Anterior cingulate cortex (tissue), 58 donors: Measurements from ENCODE around the gene GNAI1.

ENCODE experiments used
- DNase-seq, 58 donors: peaks; one replicate each; lab custom pipeline; 2025; lab: John Stamatoyannopoulos, UW

The GNAI1 gene

GRCh38 chr7:80204454-80204853 is 69.8 kb downstream of the GNAI1 start:
- DNase-seq = no peak

- no peak for DNase-seq
These were observed 70.3 kb downstream of the GNAI1 start for GRCh38 chr7:80204919-80205318.

GRCh38 chr7:80206763-80207162 is 72.1 kb downstream of the GNAI1 start:
- no peak for DNase-seq

GRCh38 chr7:80207501-80207900 is 72.9 kb downstream of the GNAI1 start:
- DNase-seq = no peak

GRCh38 chr7:80208700-80209099 is 74.1 kb downstream of the GNAI1 start:
- DNase-seq = no peak

- no peak for DNase-seq
These were observed 75.8 kb downstream of the GNAI1 start for GRCh38 chr7:80210400-80210799.

GRCh38 chr7:80213814-80214213 is 79.2 kb downstream of the GNAI1 start:
- DNase-seq = no peak

- no peak for DNase-seq
These were observed 81.1 kb downstream of the GNAI1 start for GRCh38 chr7:80215734-80216133.

- no peak for DNase-seq
These were observed 82.6 kb downstream of the GNAI1 start for GRCh38 chr7:80216996-80217842.

GRCh38 chr7:80218723-80219122 is 84.1 kb downstream of the GNAI1 start:
- DNase-seq = no peak

- no peak for DNase-seq
These were observed 85.5 kb downstream of the GNAI1 start for GRCh38 chr7:80220022-80220634.

GRCh38 chr7:80224415-80224814 is 89.8 kb downstream of the GNAI1 start:
- DNase-seq = peak in 3 of 58 donors; percentile 7 to 9 (median 8)

- DNase-seq = peak in 1 of 58 donors; percentile 28
These were observed 90.7 kb downstream of the GNAI1 start for GRCh38 chr7:80225361-80225760.

- DNase-seq = no peak
These were observed 92.0 kb downstream of the GNAI1 start for GRCh38 chr7:80226629-80227028.

- DNase-seq = peak in 1 of 58 donors; percentile 29
These were observed 95.7 kb downstream of the GNAI1 start for GRCh38 chr7:80230327-80230726.

GRCh38 chr7:80231707-80232106 is 97.1 kb downstream of the GNAI1 start:
- DNase-seq = no peak

- DNase-seq = no peak
These were observed 98.5 kb downstream of the GNAI1 start for GRCh38 chr7:80232979-80233724.

GRCh38 chr7:80235334-80235733 is 100.7 kb downstream of the GNAI1 start:
- no peak for DNase-seq

- no peak for DNase-seq
These were observed 102.0 kb downstream of the GNAI1 start for GRCh38 chr7:80236681-80237080.

GRCh38 chr7:80240265-80241025 is 105.8 kb downstream of the GNAI1 start:
- no peak for DNase-seq

GRCh38 chr7:80241671-80242070 is 107.0 kb downstream of the GNAI1 start:
- no peak for DNase-seq
